Left renal cortex interstitium (tissue), 4 donors: Measurements from ENCODE around the gene INSC. TPM values are rescaled to one million over a fixed set of nuclear protein-coding genes. Genes with fewer than 3 reads are reported as not detected.

Experiments used
- DNase-seq, 4 donors: peaks; one replicate each; pipeline ENCODE4 v3.0.0-alpha.2; 2013; ENCODE audit warnings: low read depth in 4 of 4, low spot score in 2 of 4, missing footprints in 1 of 4
- polyA plus RNA-seq, 4 donors: library from polyadenylated mRNA; unstranded; fragments of 120-200 nt; gene quantifications; one replicate each; pipeline ENCODE4 v1.2.1, GENCODE V29; 2013; ENCODE audit not compliant: insufficient read length in 4 of 4

INSC gene
- polyA plus RNA-seq, 4 donors = 0.65 to 0.93 (median 0.83) TPM

- no peak for DNase-seq
Measured at GRCh38 chr11:15212876-15213275, 98.2 kb downstream of the INSC start.

- DNase-seq = no peak
Measured at GRCh38 chr11:15213471-15214231, 98.9 kb downstream of the INSC start.

- DNase-seq = no peak
Measured at GRCh38 chr11:15215005-15215404, 100.3 kb downstream of the INSC start.

- no peak for DNase-seq
Measured at GRCh38 chr11:15216678-15217077, 102.0 kb downstream of the INSC start.

GRCh38 chr11:15217416-15217815 is 102.7 kb downstream of the INSC start:
- no peak for DNase-seq

- DNase-seq = no peak
Measured at GRCh38 chr11:15222777-15223176, 108.1 kb downstream of the INSC start.

- DNase-seq = no peak
Measured at GRCh38 chr11:15223318-15223717, 108.6 kb downstream of the INSC start.

GRCh38 chr11:15224466-15224865 is 109.7 kb downstream of the INSC start:
- DNase-seq = no peak

GRCh38 chr11:15227011-15227410 is 112.3 kb downstream of the INSC start:
- DNase-seq = no peak

GRCh38 chr11:15228331-15228849 is 113.7 kb downstream of the INSC start:
- no peak for DNase-seq

- DNase-seq = no peak
Measured at GRCh38 chr11:15229069-15229468, 114.3 kb downstream of the INSC start.

- DNase-seq = no peak
Measured at GRCh38 chr11:15232496-15232895, 117.8 kb downstream of the INSC start.

GRCh38 chr11:15233371-15234165 is 118.8 kb downstream of the INSC start:
- DNase-seq = no peak

GRCh38 chr11:15234796-15235195 is 120.1 kb downstream of the INSC start:
- no peak for DNase-seq

- DNase-seq = no peak
Measured at GRCh38 chr11:15236559-15236958, 121.8 kb downstream of the INSC start.

GRCh38 chr11:15238856-15239255 is 124.1 kb downstream of the INSC start:
- DNase-seq = no peak

GRCh38 chr11:15248749-15249148 is 134.0 kb downstream of the INSC start:
- no peak for DNase-seq

- DNase-seq = peak; percentile 21 to 45 (median 24)
Measured at GRCh38 chr11:15258433-15259165, 143.9 kb downstream of the INSC start.

GRCh38 chr11:15266999-15267398 is 152.3 kb downstream of the INSC start:
- no peak for DNase-seq

- no peak for DNase-seq
Measured at GRCh38 chr11:15268598-15268997, 153.9 kb downstream of the INSC start.

GRCh38 chr11:15275141-15275540 is 160.4 kb downstream of the INSC start:
- DNase-seq = no peak
